SH-SY5Y (cell line): Measurements from ENCODE around the gene DHRS1.

Experiments used
- GATA2 ChIP-seq: IDR thresholded peaks from 2 replicates; pipeline ENCODE4 v1.6.1; 2011; ENCODE audit warnings: mild to moderate bottlenecking, low read depth, low read length
- GATA3 ChIP-seq: IDR thresholded peaks from 2 replicates; pipeline ENCODE4 v1.6.1; 2011; ENCODE audit warnings: low read depth, mild to moderate bottlenecking, low read length, moderate library complexity

Gene DHRS1

DNA sequence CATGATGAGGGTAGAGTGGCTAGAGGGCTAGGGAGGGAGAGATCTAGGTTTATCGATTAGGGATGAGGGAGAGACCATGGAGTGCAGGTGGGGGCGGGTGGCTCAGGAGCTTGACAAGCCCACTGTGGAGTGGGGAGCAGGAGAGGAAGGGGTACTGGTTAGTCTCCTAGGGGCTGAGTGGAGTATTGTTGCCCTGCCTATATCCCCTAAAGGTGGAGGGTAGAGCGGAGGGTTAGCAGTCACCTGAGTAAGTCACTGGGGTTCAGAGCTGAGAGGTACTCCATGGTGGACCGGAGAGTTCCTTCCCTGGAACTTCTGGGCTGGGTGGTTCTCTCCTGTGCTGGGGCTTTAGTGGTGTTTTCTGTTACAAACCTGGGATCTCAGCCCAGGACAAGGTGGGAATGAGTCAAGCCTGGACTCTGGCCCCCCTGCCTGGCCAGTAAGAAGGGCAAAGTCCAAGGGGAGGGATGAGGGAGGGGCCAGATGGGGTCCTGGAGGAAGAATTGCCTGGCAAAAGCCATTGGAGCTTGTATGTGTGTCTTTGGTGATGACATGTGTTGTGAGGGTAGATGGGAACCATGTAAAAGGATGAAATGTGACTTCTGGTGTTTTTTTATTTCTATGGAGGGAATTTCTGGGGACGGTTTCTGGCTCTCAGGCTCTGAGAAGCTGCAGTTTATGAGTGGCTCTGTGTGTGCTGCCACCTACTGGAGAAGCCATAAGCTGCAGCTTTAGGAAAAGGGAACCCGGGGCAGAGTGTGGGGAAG is 8.2 kb upstream of the DHRS1 start, which contains the start of gene CIDEB:
Gene CIDEB (minus strand): TSS at position 403 of the 767 bp plus-strand sequence. CDS start 119 bp downstream, at position 284.
- TF ChIP-seq GATA2 (no peak), GATA3 (no peak)

DNA sequence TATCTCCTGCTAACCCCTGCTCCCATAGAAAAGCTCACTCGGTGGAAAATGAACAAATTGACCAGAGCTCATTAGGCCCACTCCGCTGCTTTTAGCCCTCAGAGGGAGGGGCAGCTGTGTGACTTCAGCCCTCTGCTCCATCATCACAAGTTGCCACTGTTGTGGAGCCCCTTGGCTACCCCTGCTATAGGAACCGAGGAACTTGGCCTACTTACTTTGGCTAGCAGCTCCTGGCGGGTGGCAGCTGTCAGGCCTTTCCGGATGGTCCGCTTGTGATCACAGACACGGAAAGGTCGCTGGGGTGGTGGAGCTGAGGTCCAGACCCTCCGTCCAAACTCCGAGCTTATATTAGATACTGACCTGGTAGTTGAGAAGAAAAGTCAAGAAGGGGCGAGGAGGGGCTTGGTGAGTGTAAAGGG is 7.6 kb upstream of the DHRS1 start:
- no peak for TF ChIP-seq GATA2
- TF ChIP-seq GATA3: no peak

DNA sequence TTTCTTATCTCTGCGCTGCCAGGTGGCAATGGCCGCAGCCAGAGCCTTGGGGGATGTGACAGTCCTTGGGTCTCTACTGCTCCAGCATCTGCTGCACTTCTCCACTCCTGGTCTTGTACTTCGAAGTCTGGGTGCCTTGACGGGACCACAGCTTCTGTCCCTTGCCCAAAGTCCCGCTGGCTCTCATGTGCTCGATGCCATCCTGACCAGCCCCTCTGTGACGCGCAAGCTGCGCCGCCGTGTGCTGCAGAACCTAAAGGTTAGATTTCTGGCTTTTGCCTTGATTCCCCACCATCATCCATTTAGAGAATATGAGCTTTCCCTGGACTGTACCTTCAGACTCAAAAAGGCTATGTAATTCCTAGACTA is 4.4 kb upstream of the DHRS1 start:
- no peak for TF ChIP-seq GATA2
- TF ChIP-seq GATA3: no peak

DNA sequence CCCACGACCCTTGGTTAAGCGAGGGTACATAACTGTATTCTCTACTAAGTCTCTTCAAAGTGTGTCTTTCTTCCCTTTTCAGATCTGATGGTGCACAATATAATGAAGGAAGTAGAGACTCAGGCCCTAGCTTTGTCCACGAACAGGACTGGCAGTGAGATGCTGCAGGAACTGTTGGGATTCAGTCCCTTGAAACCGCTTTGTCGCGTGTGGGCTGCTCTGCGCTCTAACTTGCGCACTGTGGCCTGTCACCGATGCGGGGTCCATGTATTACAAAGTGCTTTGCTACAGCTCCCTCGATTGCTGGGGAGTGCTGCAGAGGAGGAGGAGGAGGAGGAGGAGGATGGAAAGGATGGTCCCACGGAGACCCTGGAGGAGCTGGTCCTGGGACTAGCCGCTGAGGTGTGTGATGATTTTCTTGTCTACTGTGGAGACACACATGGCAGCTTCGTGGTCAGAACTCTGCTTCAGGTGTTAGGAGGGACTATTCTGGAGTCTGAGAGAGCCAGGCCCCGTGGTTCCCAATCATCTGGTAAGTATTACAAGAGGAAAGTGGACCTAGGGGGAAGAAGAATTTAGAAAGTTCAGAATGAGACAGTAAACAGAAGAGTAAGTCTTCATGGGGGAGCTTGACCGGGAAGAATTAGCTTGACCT is 873 bp upstream of the DHRS1 start:
- TF ChIP-seq GATA2 (no peak), GATA3 (no peak)

DNA sequence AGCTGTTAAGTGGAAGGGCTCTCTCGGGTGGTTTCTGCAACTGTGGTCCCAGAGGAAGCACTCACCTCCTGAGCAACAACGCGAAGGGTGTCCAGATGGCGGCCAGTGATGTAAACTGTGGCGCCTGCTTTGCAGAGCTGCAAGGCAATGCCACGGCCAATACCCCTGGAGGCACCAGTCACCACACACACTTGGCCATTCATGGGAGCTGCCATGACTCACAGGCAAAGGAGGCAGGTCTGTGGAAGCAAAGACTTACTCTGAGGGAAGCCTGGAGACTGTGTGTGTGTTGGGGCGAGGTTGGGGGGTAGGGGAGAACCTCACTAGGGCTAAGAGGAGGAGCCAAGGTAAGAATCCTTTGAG is 707 bp downstream of the DHRS1 start:
- TF ChIP-seq GATA2: no peak
- TF ChIP-seq GATA3: no peak

DNA sequence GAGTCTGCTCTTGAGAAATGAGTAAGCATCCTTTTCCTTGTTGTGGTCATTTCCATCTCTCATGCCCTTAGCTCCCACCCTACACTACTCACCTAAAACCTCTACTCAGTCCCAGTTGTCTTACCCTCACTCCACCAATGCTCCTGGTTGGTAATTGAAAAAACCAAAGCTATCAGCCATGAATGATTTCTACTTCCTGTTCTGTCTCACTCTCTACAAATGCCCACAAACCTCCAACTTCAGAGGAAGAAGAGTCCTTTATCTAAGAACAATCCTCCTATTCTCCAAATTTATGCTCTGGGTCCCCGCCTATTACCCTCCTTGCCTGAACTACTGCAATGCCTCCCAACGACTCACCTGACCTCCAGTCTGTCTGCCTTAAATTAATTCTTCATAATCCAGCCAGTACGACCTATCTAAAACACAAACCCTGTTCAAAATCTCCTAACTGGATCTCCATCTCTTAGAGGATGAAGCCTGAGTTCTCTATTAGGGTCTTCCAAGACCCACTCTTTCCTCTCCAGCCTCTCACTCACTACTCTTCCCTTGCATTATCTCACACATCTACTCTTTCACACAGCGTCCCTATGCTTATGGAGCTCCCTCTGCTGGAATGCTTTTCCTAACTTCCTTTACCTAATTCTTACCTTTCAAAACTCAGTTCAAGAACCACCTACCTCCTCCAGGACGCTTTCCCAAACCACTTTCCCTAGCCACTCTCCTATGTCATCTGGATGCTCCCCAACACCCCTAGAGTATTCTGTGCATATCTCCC is 2.2 kb downstream of the DHRS1 start:
- no peak; the same call in 1 of the 2 replicates for TF ChIP-seq GATA3
- peak; percentile 67; the same call in 1 of the 2 replicates for TF ChIP-seq GATA2

DNA sequence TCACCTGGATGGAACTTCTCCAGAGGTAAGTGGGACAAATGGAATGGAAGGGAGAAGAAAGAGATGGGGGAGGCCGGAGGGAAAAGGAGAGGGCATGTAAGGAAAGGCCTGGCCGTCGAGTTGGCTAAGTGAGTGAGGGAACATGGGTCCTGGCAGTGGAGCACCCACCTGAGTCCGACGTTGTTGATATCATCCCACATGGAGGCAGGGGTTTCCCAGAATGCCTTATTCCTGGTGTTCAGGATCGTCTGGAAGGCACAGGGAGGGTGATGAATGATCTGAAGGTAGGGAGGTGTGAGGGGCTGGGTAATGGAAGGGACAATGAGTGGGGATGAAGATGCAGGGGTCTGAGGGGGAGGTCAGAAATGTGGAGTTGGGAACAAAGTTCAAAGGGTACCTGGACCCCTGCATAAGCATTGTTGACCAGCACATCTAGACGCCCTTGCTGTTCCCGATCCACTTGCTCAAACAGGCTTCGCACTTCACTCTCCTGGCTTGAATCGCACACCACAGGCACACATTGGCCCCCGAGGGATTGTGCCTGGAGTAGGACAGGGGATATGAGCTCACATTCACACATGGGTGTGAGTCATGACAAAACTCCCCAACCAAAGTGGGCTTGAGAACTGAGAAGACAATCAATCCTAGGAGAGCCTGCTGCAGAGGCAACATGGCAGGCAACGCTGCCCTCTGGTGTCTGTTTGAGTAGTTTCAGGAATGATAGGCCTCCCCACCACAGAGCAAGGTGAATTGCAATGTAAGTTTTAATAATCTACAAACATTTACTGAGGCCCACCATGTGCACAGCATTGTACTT is 3.0 kb downstream of the DHRS1 start:
- TF ChIP-seq GATA3 (no peak), GATA2 (no peak)

DNA sequence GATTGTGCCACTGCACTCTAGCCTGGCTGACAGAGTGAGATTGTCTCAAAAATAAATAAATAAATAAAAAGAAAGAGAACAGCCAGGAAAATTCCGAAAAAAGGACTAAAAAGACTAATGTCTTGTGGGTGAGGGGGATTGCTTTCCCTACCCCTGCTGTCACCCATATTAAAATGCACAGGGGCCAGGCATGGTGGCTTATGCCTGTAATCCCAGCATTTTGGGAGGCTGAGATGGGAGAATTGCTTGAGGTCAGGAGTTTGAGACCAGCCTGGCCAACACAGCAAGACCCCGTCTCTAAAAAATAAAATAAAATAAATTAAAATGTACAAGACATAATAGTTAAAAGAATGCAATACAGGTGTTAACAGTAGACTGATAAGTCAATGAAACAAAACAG is 6.1 kb downstream of the DHRS1 start:
- TF ChIP-seq GATA2: no peak
- TF ChIP-seq GATA3: no peak

DNA sequence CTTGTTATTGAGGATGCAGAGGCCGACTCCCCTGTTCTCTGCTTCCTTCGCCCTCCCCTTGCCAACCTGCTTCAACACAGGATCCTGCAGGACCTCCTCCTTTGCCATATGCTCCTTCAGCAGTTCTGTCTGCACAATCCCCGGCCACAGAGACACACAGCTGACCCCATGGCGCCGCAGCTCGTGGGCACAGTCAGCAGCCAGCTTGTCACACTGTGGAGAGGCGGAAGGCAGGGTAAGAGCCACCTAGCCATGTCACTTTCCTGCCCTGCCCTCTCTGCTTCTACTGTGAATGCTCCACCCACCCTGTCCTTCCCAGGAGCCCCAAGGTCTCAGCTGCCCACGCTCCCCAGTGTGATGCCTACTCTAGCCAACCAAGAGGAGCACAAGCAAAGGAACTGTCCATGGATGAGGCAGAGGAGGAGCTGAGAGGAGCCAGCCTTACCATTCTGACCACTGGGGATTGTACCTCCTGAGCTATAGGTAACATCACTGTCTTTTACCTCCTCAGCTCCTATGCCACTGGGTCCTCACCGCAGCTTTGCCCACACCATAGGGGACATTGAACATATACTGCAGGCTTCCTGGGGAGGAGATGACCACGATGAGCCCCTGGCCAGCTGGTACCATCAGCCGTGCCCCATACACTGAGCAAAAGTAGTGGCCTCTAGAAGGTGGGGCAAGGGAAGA is 7.3 kb downstream of the DHRS1 start:
- no peak for TF ChIP-seq GATA3
- no peak for TF ChIP-seq GATA2

DNA sequence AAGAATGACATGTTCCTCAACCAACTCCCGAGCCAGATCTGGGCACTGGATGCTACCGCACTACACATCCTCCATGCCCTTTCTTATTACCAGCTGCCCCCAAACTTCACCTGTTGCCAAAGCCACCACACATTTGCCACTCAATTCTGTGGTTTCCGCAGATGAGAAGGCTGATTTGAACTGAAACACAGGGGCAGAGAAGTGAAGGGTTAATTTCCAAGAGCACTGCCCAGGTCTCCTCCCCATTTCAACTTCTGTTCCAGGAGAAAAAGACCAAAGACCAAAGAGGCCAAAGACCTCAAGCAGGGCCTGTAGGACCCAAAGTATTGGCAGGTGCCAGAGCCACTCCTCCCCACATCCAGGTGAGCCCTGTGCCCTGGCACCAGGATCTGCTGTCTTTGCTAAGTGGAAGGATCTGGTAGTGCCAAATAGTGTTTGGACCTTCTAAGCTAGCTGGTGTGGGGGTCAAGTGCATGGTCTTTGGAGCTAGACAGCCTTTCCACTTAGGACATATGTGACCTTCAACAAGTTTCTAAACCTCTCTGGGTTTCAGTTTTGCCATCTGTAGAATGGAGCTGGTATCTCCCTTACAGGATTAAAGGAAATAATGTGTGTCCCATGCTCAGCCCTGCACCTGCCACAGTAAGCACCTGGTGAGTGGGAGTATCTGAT is 8.0 kb downstream of the DHRS1 start:
- no peak for TF ChIP-seq GATA3
- TF ChIP-seq GATA2: no peak

DNA sequence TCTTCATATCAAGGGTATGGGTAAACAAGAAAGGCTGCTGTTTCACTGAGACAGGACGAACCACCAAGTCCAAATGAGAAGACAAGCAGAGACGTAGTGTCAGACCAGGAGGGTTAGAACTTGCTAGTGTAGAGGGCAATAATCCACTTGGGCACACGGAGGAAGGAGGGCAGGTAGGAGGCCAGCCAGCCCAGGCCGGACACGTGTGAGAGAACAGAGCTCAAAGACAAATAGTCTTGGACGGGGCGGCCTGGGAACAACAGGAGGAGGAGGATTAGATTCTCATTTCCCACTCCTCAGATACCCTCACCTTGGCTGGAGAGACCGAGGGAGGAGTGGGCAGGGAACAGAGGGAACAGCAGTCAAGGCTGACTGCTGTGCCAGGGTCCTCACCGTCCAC is 8.8 kb downstream of the DHRS1 start:
- TF ChIP-seq GATA3: no peak
- TF ChIP-seq GATA2: no peak

DNA sequence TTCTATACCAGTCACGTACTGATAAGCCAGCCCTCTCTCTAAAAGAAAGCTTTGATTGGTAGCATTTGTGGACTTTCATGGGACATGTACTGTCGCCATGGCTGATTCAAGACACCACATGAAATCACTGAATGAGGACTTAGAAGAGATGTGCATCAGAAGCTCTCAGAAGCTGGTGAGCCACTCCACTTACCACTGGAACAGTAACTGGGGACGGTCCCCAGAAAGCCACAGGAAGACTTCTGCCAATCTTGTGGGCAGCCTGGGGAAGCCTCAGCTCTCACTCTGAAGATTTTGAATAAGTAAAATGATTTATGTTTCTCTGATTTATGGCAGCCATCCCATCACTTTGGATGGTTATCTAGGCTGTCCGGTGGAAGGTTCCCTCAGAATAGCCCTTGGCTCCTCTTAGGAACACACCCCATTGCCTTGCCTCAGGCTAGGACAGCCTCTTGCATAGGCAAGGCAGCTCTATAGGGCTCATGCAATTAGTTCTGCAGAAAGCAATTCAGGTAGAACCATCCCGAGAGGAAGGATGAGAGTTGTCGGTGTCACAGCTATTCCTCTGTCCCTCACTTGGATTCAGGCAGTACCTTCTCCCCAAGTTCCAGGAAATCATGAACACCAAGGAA is 9.8 kb downstream of the DHRS1 start:
- no peak for TF ChIP-seq GATA2
- no peak for TF ChIP-seq GATA3
